ENCODE results near the gene ZNF175. TPM values are rescaled to one million over a fixed set of nuclear protein-coding genes. Genes with fewer than 3 reads are reported as not detected.
"Not testable (repeated sequence)": the region's sequence is repeated elsewhere in the genome, so short reads cannot be mapped to it uniquely, and the experiment has no call there.

ZNF175 gene
- total and polyA plus RNA-seq, 2 donors (not counting 3 experiments of a cell fraction or from before 2014, with no cell fraction given): 4.9 to 16.5 TPM

DNA sequence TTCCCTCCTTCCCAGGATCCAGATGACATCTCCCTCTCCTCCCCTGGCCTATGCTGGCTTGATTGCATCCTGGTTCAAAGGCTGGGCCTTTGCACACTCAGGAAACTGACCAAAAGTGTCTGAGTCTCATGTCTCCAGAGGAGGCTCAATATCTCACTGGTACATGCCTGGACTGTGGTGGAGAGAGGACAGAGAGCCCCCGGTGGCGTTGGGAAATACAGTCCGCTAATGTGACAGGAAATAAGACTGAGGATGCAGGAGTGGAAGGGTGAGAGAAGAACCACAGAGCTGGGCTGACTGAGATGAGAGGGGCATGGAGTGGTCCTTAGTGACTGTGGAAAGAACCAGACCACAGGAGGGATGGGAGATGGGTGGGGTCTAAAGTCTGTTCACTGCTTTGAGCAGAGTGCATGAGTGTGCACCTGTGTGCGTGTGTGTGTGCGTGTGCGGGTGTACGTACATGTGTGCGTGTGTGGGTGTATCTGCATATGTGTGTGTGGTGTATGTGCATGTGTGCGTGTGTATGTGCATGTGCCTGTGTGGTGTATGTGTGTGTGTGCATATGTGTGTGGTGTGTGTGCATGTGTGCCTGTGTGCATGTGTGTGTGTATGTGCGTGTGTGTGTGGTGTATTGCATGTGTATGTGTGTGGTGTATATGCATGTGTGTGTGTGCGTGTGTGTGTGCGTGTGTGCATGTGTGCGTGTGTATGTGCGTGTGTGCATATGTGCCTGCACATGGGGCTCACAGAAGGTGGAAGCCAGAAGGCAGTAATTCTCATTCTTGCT is 57.3 kb downstream of the ZNF175 start:
- FAIRE-seq (no peak), DNase-seq (ENCODE audit: low read depth, low spot score) (no peak)
- H3K4me1 ChIP-seq (ENCODE audit: control insufficient read depth, extremely low read depth, insufficient read depth, low read length): no peaks in the 10 kb centered on the region
- H3K36me3 ChIP-seq (ENCODE audit: control insufficient read depth in 2 of 2, extremely low read depth in 1 of 2, insufficient read depth in 2 of 2, low read length in 2 of 2): no peaks in the 10 kb centered on the region
- H2AFZ ChIP-seq (ENCODE audit: low read depth, low read length): no peak overlapping the region
- no peaks in the 10 kb centered on the region for H3K9me1 ChIP-seq (replicated peaks; ENCODE audit: control insufficient read depth, extremely low read depth, insufficient read depth, low read length)
- BruUV-seq (replicated peaks): no TSS peak
- no peak overlapping the region for H3K4me3 ChIP-seq (replicated peaks in 1 of 3; ENCODE audit: insufficient read depth in 1 of 3, low read depth in 1 of 3, low read length in 3 of 3)
- no peak overlapping the region for H3K9ac ChIP-seq (replicated peaks; ENCODE audit: extremely low read depth, insufficient read depth, low read length)
- no peaks in the 10 kb centered on the region for H3K27me3 ChIP-seq (ENCODE audit: control insufficient read depth in 2 of 2, insufficient read depth in 2 of 2, low read length in 2 of 2)
- intact Hi-C loops (cut with micrococcal nuclease) (no loop called here), dilution Hi-C loops (cut with MboI; ENCODE audit: extremely low pct_ligation_motif_present, low sequenced_read_pairs) (no loop called here)
- H3K27ac ChIP-seq (ENCODE audit: insufficient read depth, low read depth, low read length): no peak overlapping the region
- TF ChIP-seq EZH2 (IDR thresholded peaks at IDR 0.05; ENCODE audit: borderline replicate concordance, low read depth, low read length, severe bottlenecking): no peak
- no peak for TF ChIP-seq POLR2AphosphoS5 (IDR thresholded peaks at IDR 0.05; ENCODE audit: insufficient read depth, low read depth, low read length)
- no peak for TF ChIP-seq JUN (IDR thresholded peaks at IDR 0.05; ENCODE audit: borderline replicate concordance, insufficient read depth, insufficient read length, low read depth)
- TF ChIP-seq POLR2A (IDR thresholded peaks at IDR 0.05; ENCODE audit: low read depth, low read length): no peak
- no peak overlapping the region for H3K4me2 ChIP-seq (ENCODE audit: insufficient read depth, low read length)
- POLR2A ChIA-PET: no interaction called here
- H4K20me1 ChIP-seq (replicated peaks; ENCODE audit: control insufficient read depth, extremely low read depth, insufficient read depth, low read length): no peaks in the 10 kb centered on the region
- no peaks in the 10 kb centered on the region for H3K79me2 ChIP-seq (ENCODE audit: control insufficient read depth, insufficient read depth, low read length)
- no peaks in the 10 kb centered on the region for H3K9me3 ChIP-seq (replicated peaks; ENCODE audit: control insufficient read depth, insufficient read depth, low read length)
- CTCF ChIA-PET: no interaction called here

DNA sequence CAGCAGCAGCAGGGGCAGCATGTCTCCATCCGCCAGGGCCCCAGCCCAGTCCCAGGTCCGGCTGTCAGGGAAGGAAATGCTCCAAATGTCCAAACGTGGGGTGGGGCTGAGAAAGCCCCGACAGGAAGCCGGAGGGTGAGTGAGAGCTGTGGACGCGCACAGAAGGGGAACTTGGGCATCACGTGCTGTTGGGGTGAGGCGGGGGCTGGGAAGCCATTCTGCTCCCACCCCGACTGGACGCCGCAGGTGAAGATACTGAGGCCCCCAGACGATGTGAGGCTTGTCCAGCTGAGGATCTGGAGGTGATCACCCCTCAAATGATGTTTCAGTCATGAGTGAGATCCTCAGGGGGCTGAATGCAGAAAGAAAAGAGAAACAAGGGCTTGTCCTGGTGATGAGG is 59.2 kb downstream of the ZNF175 start, which contains the start of gene SIGLEC5:
Gene SIGLEC5, minus strand, starts transcription at position 87 of the 400 bp plus-strand sequence. Its CDS starts 66 bp downstream, at position 21.
- CTCF ChIA-PET; FAIRE-seq; BruUV-seq (replicated peaks): not testable (repeated sequence)

More for the DNA sequence above, 59.2 kb downstream of the ZNF175 start, which contains the start of gene SIGLEC5:
- H3K4me1 ChIP-seq (ENCODE audit: control insufficient read depth, extremely low read depth, insufficient read depth, low read length); H4K20me1 ChIP-seq (replicated peaks; ENCODE audit: control insufficient read depth, extremely low read depth, insufficient read depth, low read length); H3K27ac ChIP-seq (ENCODE audit: insufficient read depth, low read depth, low read length); H3K79me2 ChIP-seq (ENCODE audit: control insufficient read depth, insufficient read depth, low read length); H3K4me3 ChIP-seq (replicated peaks in 1 of 3; ENCODE audit: insufficient read depth in 1 of 3, low read depth in 1 of 3, low read length in 3 of 3); H2AFZ ChIP-seq (ENCODE audit: low read depth, low read length); POLR2A ChIA-PET; H3K9me3 ChIP-seq (replicated peaks; ENCODE audit: control insufficient read depth, insufficient read depth, low read length); DNase-seq (ENCODE audit: low read depth, low spot score); H3K9ac ChIP-seq (replicated peaks; ENCODE audit: extremely low read depth, insufficient read depth, low read length); H3K36me3 ChIP-seq (ENCODE audit: control insufficient read depth in 2 of 2, extremely low read depth in 1 of 2, insufficient read depth in 2 of 2, low read length in 2 of 2); H3K9me1 ChIP-seq (replicated peaks; ENCODE audit: control insufficient read depth, extremely low read depth, insufficient read depth, low read length); intact Hi-C loops (cut with micrococcal nuclease); dilution Hi-C loops (cut with MboI; ENCODE audit: extremely low pct_ligation_motif_present, low sequenced_read_pairs); H3K4me2 ChIP-seq (ENCODE audit: insufficient read depth, low read length); H3K27me3 ChIP-seq (ENCODE audit: control insufficient read depth in 2 of 2, insufficient read depth in 2 of 2, low read length in 2 of 2): not testable (repeated sequence)

Data from endothelial cell of umbilical vein (primary cell).